GM12875 (cell line): Measurements from ENCODE around the gene MPV17L.
"Not testable (repeated sequence)": the region's sequence is repeated elsewhere in the genome, so short reads cannot be mapped to it uniquely, and the experiment has no call there.

Experiments used
- H3K4me3 ChIP-seq: one replicate; pipeline ENCODE4 v1.5.1; 2011; ENCODE audit warnings: low read depth, low read length, control low read depth
- CTCF ChIP-seq: IDR thresholded peaks from 2 replicates; pipeline ENCODE4 v1.5.1; 2011; ENCODE audit warnings: low read depth, mild to moderate bottlenecking, control low read depth, inconsistent platforms, low read length, moderate library complexity, borderline replicate concordance; ENCODE audit not compliant: insufficient read depth

Gene MPV17L

GRCh38 chr16:15440852-15441251, 45.3 kb downstream of the MPV17L start:
- no peak overlapping the region for H3K4me3 ChIP-seq
- no peak for TF ChIP-seq CTCF

GRCh38 chr16:15442140-15442539, 46.6 kb downstream of the MPV17L start:
- not testable (repeated sequence) for H3K4me3 ChIP-seq

GRCh38 chr16:15443753-15444152, 48.2 kb downstream of the MPV17L start:
- no peak overlapping the region for H3K4me3 ChIP-seq
- no peak for TF ChIP-seq CTCF

- TF ChIP-seq CTCF: no peak
- H3K4me3 ChIP-seq: no peak overlapping the region
These were observed 48.7 kb downstream of the MPV17L start for GRCh38 chr16:15444264-15444663.

- no peak for TF ChIP-seq CTCF
- no peak overlapping the region for H3K4me3 ChIP-seq
These were observed 49.9 kb downstream of the MPV17L start for GRCh38 chr16:15445450-15445849.

- TF ChIP-seq CTCF: no peak
- H3K4me3 ChIP-seq: no peak overlapping the region
These were observed 51.3 kb downstream of the MPV17L start for GRCh38 chr16:15446901-15447300.

GRCh38 chr16:15450624-15451023, 55.1 kb downstream of the MPV17L start:
- TF ChIP-seq CTCF: no peak
- no peak overlapping the region for H3K4me3 ChIP-seq

- no peak for TF ChIP-seq CTCF
These were observed 55.7 kb downstream of the MPV17L start for GRCh38 chr16:15451098-15451731.

More at GRCh38 chr16:15451098-15451731, 55.7 kb downstream of the MPV17L start:
- no peak overlapping the region for H3K4me3 ChIP-seq
